Omental fat pad (tissue), 4 donors: ENCODE results near the gene TRPV6. TPM values are rescaled to one million over a fixed set of nuclear protein-coding genes. Genes with fewer than 3 reads are reported as not detected.

Experiments used
- ATAC-seq: fragments of 150-250 bp; one replicate; pipeline ENCODE4 v1.9.1; 2016; ENCODE audit warnings: mild to moderate bottlenecking, moderate library complexity; ENCODE audit not compliant: low FRiP score
- DNase-seq: peaks from one replicate; pipeline ENCODE4 v3.0.0-alpha.2; 2019; ENCODE audit warnings: low spot score
- CTCF ChIP-seq, 3 donors: fragments of 450-650 bp; IDR thresholded peaks; one replicate each; pipeline ENCODE4 v1.5.1; 2016 to 2017; ENCODE audit warnings: antibody characterized with exemption in 3 of 3, mild to moderate bottlenecking in 3 of 3, moderate library complexity in 2 of 3
- total RNA-seq, 4 donors: library from RNA; depleted of rRNA; stranded (reverse); fragments of >200 nt; gene quantifications; one replicate each; pipeline ENCODE4 v1.1.0, GENCODE V29; 2016

The TRPV6 gene
- total RNA-seq, 4 donors from 2014 or later = under 0.01 to 0.65 (median 0.52) TPM

GRCh38 chr7:142870566-142871259 lies 14.8 kb downstream of the TRPV6 start:
- ATAC-seq (no peak), DNase-seq (no peak)

GRCh38 chr7:142870147-142870559 lies 15.4 kb downstream of the TRPV6 start:
- no peak for ATAC-seq
- TF ChIP-seq CTCF (IDR thresholded peaks at IDR 0.05) = no peak
- DNase-seq = no peak

More at GRCh38 chr7:142870566-142871259, 14.8 kb downstream of the TRPV6 start:
- TF ChIP-seq CTCF (IDR thresholded peaks at IDR 0.05) = no peak

- ATAC-seq (no peak), DNase-seq (no peak)
- no peak for TF ChIP-seq CTCF (IDR thresholded peaks at IDR 0.05)
Measured at GRCh38 chr7:142869434-142869833, 16.1 kb downstream of the TRPV6 start.

GRCh38 chr7:142868986-142869415 lies 16.5 kb downstream of the TRPV6 start:
- no peak for DNase-seq
- no peak for TF ChIP-seq CTCF (IDR thresholded peaks at IDR 0.05)
- no peak for ATAC-seq

GRCh38 chr7:142868188-142868985 lies 17.2 kb downstream of the TRPV6 start:
- ATAC-seq (no peak), DNase-seq (no peak)
- TF ChIP-seq CTCF (IDR thresholded peaks at IDR 0.05) = no peak

GRCh38 chr7:142867398-142868187 lies 18.0 kb downstream of the TRPV6 start:
- no peak for TF ChIP-seq CTCF (IDR thresholded peaks at IDR 0.05)
- DNase-seq (no peak), ATAC-seq (no peak)
